PFSK-1 (cell line): ENCODE data around the gene RFX2.

Experiments used
- POLR2AphosphoS5 ChIP-seq: IDR thresholded peaks from 2 replicates; pipeline ENCODE4 v1.6.1; 2012; ENCODE audit warnings: low read depth, mild to moderate bottlenecking, control low read depth, low read length, moderate library complexity
- REST ChIP-seq, 2 experiments: IDR thresholded peaks; 2 replicates each; pipeline versions ENCODE4 v1.6.1 to v1.8.0; 2011 to 2012; ENCODE audit warnings: low read depth in 2 of 2, low read length in 2 of 2, control low read depth in 1 of 2, inconsistent platforms in 1 of 2, mild to moderate bottlenecking in 1 of 2, moderate library complexity in 1 of 2; ENCODE audit not compliant: insufficient read depth in 1 of 2
- SIN3A ChIP-seq: IDR thresholded peaks from 2 replicates; pipeline ENCODE4 v1.6.1; 2012; ENCODE audit warnings: mild to moderate bottlenecking, low read length, moderate library complexity, borderline replicate concordance; ENCODE audit not compliant: insufficient read depth
- TAF1 ChIP-seq: IDR thresholded peaks from 2 replicates; pipeline ENCODE4 v1.6.1; 2012; ENCODE audit warnings: low read length, control low read depth, borderline replicate concordance; ENCODE audit not compliant: insufficient read depth

- TF ChIP-seq SIN3A, result no peak
- no peak for TF ChIP-seq TAF1
- no peak for TF ChIP-seq POLR2AphosphoS5
- no peak for TF ChIP-seq REST (IDR thresholded peaks at IDR 0.05; ENCODE audit: insufficient read depth in 1 of 2, low read depth in 2 of 2, low read length in 2 of 2)
Measured at GRCh38 chr19:6066661-6067646, 43.3 kb downstream of the RFX2 start.
